ENCODE measurements around the gene ZIC5.

Gene ZIC5

GRCh38 chr13:99966064-99966805, 5.3 kb downstream of the ZIC5 start:
- H3K9ac ChIP-seq (ENCODE audit: low read length in 2 of 2), result no peak overlapping the region
- no peaks in the 10 kb centered on the region for H3K36me3 ChIP-seq (ENCODE audit: control insufficient read depth in 2 of 2, insufficient read depth in 2 of 2, low read length in 2 of 2)
- H3K4me1 ChIP-seq (ENCODE audit: control insufficient read depth, insufficient read depth, low read length), result peaks cover 23% of the 10 kb centered on the region
- H3K9me3 ChIP-seq (ENCODE audit: control insufficient read depth in 2 of 2, low read length in 2 of 2), result peaks cover 0 to 4% of the 10 kb centered on the region in 2 donors
- H3K27ac ChIP-seq (ENCODE audit: low read length), result no peak overlapping the region
- H3K27me3 ChIP-seq (ENCODE audit: control insufficient read depth in 1 of 2, insufficient read depth in 2 of 2, low read length in 2 of 2), result peaks cover 58 to 71% of the 10 kb centered on the region in 2 donors
- H3K4me3 ChIP-seq (ENCODE audit: low read length in 2 of 2), result no peak overlapping the region

- peaks cover 21% of the 10 kb centered on the region for H3K4me1 ChIP-seq (ENCODE audit: control insufficient read depth, insufficient read depth, low read length)
- no peak overlapping the region for H3K27ac ChIP-seq (ENCODE audit: low read length)
- no peak overlapping the region for H3K9ac ChIP-seq (ENCODE audit: low read length in 2 of 2)
- H3K27me3 ChIP-seq (ENCODE audit: control insufficient read depth in 1 of 2, insufficient read depth in 2 of 2, low read length in 2 of 2), result peaks cover 65 to 76% of the 10 kb centered on the region in 2 donors
- H3K9me3 ChIP-seq (ENCODE audit: control insufficient read depth in 2 of 2, low read length in 2 of 2), result peaks cover 0 to 4% of the 10 kb centered on the region in 2 donors
- H3K36me3 ChIP-seq (ENCODE audit: control insufficient read depth in 2 of 2, insufficient read depth in 2 of 2, low read length in 2 of 2), result no peaks in the 10 kb centered on the region
- no peak overlapping the region for H3K4me3 ChIP-seq (ENCODE audit: low read length in 2 of 2)
Measured at GRCh38 chr13:99965329-99966000, 6.1 kb downstream of the ZIC5 start.

GRCh38 chr13:99963816-99964339, 7.7 kb downstream of the ZIC5 start:
- H3K27me3 ChIP-seq (ENCODE audit: control insufficient read depth in 1 of 2, insufficient read depth in 2 of 2, low read length in 2 of 2), result peaks cover 66 to 77% of the 10 kb centered on the region in 2 donors
- no peak overlapping the region for H3K27ac ChIP-seq (ENCODE audit: low read length)
- H3K4me3 ChIP-seq (ENCODE audit: low read length in 2 of 2), result no peak overlapping the region
- H3K9me3 ChIP-seq (ENCODE audit: control insufficient read depth in 2 of 2, low read length in 2 of 2), result peaks cover 0 to 4% of the 10 kb centered on the region in 2 donors
- peaks cover 18% of the 10 kb centered on the region for H3K4me1 ChIP-seq (ENCODE audit: control insufficient read depth, insufficient read depth, low read length)
- H3K36me3 ChIP-seq (ENCODE audit: control insufficient read depth in 2 of 2, insufficient read depth in 2 of 2, low read length in 2 of 2), result no peaks in the 10 kb centered on the region
- H3K9ac ChIP-seq (ENCODE audit: low read length in 2 of 2), result no peak overlapping the region

- Histone ChIP-seq H3K27ac (ENCODE audit: low read length) (no peak overlapping the region), H3K4me1 (ENCODE audit: control insufficient read depth, insufficient read depth, low read length) (peaks cover 17% of the 10 kb centered on the region), H3K27me3 (ENCODE audit: control insufficient read depth in 1 of 2, insufficient read depth in 2 of 2, low read length in 2 of 2) (peaks cover 72 to 77% of the 10 kb centered on the region in 2 donors)
Measured at GRCh38 chr13:99962242-99962641, 9.3 kb downstream of the ZIC5 start.

GRCh38 chr13:99961636-99962035, 9.9 kb downstream of the ZIC5 start:
- Histone ChIP-seq H3K27me3 (ENCODE audit: control insufficient read depth in 1 of 2, insufficient read depth in 2 of 2, low read length in 2 of 2) (peaks cover 75 to 80% of the 10 kb centered on the region in 2 donors), H3K27ac (ENCODE audit: low read length) (no peak overlapping the region), H3K9ac (ENCODE audit: low read length in 2 of 2) (no peak overlapping the region), H3K4me1 (ENCODE audit: control insufficient read depth, insufficient read depth, low read length) (peaks cover 23% of the 10 kb centered on the region), H3K9me3 (ENCODE audit: control insufficient read depth in 2 of 2, low read length in 2 of 2) (no peaks in the 10 kb centered on the region), H3K4me3 (ENCODE audit: low read length in 2 of 2) (no peak overlapping the region), H3K36me3 (ENCODE audit: control insufficient read depth in 2 of 2, insufficient read depth in 2 of 2, low read length in 2 of 2) (no peaks in the 10 kb centered on the region)

More at GRCh38 chr13:99962242-99962641, 9.3 kb downstream of the ZIC5 start:
- Histone ChIP-seq H3K9ac (ENCODE audit: low read length in 2 of 2) (no peak overlapping the region), H3K36me3 (ENCODE audit: control insufficient read depth in 2 of 2, insufficient read depth in 2 of 2, low read length in 2 of 2) (no peaks in the 10 kb centered on the region), H3K9me3 (ENCODE audit: control insufficient read depth in 2 of 2, low read length in 2 of 2) (peaks cover 0 to under 1% of the 10 kb centered on the region in 2 donors), H3K4me3 (ENCODE audit: low read length in 2 of 2) (no peak overlapping the region)

GRCh38 chr13:99960663-99961311, 10.8 kb downstream of the ZIC5 start:
- no peaks in the 10 kb centered on the region for H3K9me3 ChIP-seq (ENCODE audit: control insufficient read depth in 2 of 2, low read length in 2 of 2)
- H3K4me3 ChIP-seq (ENCODE audit: low read length in 2 of 2), result no peak overlapping the region
- H3K27ac ChIP-seq (ENCODE audit: low read length), result no peak overlapping the region
- peaks cover 32% of the 10 kb centered on the region for H3K4me1 ChIP-seq (ENCODE audit: control insufficient read depth, insufficient read depth, low read length)
- H3K36me3 ChIP-seq (ENCODE audit: control insufficient read depth in 2 of 2, insufficient read depth in 2 of 2, low read length in 2 of 2), result no peaks in the 10 kb centered on the region
- H3K27me3 ChIP-seq (ENCODE audit: control insufficient read depth in 1 of 2, insufficient read depth in 2 of 2, low read length in 2 of 2), result peaks cover 75 to 82% of the 10 kb centered on the region in 2 donors
- H3K9ac ChIP-seq (ENCODE audit: low read length in 2 of 2), result no peak overlapping the region

- no peak overlapping the region for H3K27ac ChIP-seq (ENCODE audit: low read length)
- H3K9me3 ChIP-seq (ENCODE audit: control insufficient read depth in 2 of 2, low read length in 2 of 2), result no peaks in the 10 kb centered on the region
- H3K4me1 ChIP-seq (ENCODE audit: control insufficient read depth, insufficient read depth, low read length), result peaks cover 34% of the 10 kb centered on the region
- H3K27me3 ChIP-seq (ENCODE audit: control insufficient read depth in 1 of 2, insufficient read depth in 2 of 2, low read length in 2 of 2), result peaks cover 78 to 86% of the 10 kb centered on the region in 2 donors
- no peak overlapping the region for H3K9ac ChIP-seq (ENCODE audit: low read length in 2 of 2)
- no peaks in the 10 kb centered on the region for H3K36me3 ChIP-seq (ENCODE audit: control insufficient read depth in 2 of 2, insufficient read depth in 2 of 2, low read length in 2 of 2)
- peak overlapping the region in 1 of 2 donors; percentile 8 for H3K4me3 ChIP-seq (ENCODE audit: low read length in 2 of 2)
Measured at GRCh38 chr13:99959540-99960230, 11.9 kb downstream of the ZIC5 start.

GRCh38 chr13:99959127-99959539, 12.4 kb downstream of the ZIC5 start:
- Histone ChIP-seq H3K4me3 (ENCODE audit: low read length in 2 of 2) (no peak overlapping the region), H3K4me1 (ENCODE audit: control insufficient read depth, insufficient read depth, low read length) (peaks cover 34% of the 10 kb centered on the region), H3K27me3 (ENCODE audit: control insufficient read depth in 1 of 2, insufficient read depth in 2 of 2, low read length in 2 of 2) (peaks cover 75 to 90% of the 10 kb centered on the region in 2 donors), H3K9me3 (ENCODE audit: control insufficient read depth in 2 of 2, low read length in 2 of 2) (no peaks in the 10 kb centered on the region), H3K27ac (ENCODE audit: low read length) (no peak overlapping the region), H3K36me3 (ENCODE audit: control insufficient read depth in 2 of 2, insufficient read depth in 2 of 2, low read length in 2 of 2) (no peaks in the 10 kb centered on the region), H3K9ac (ENCODE audit: low read length in 2 of 2) (no peak overlapping the region)

GRCh38 chr13:99958406-99959126, 13.0 kb downstream of the ZIC5 start:
- H3K27me3 ChIP-seq (ENCODE audit: control insufficient read depth in 1 of 2, insufficient read depth in 2 of 2, low read length in 2 of 2), result peaks cover 69 to 86% of the 10 kb centered on the region in 2 donors
- no peak overlapping the region for H3K9ac ChIP-seq (ENCODE audit: low read length in 2 of 2)
- no peak overlapping the region for H3K27ac ChIP-seq (ENCODE audit: low read length)

More at GRCh38 chr13:99958406-99959126, 13.0 kb downstream of the ZIC5 start:
- Histone ChIP-seq H3K36me3 (ENCODE audit: control insufficient read depth in 2 of 2, insufficient read depth in 2 of 2, low read length in 2 of 2) (no peaks in the 10 kb centered on the region), H3K4me1 (ENCODE audit: control insufficient read depth, insufficient read depth, low read length) (peaks cover 34% of the 10 kb centered on the region), H3K4me3 (ENCODE audit: low read length in 2 of 2) (no peak overlapping the region), H3K9me3 (ENCODE audit: control insufficient read depth in 2 of 2, low read length in 2 of 2) (no peaks in the 10 kb centered on the region)
